ENCODE measurements around the gene GLG1.
"Not testable (repeated sequence)": the region's sequence is repeated elsewhere in the genome, so short reads cannot be mapped to it uniquely, and the experiment has no call there.

The GLG1 gene

DNA sequence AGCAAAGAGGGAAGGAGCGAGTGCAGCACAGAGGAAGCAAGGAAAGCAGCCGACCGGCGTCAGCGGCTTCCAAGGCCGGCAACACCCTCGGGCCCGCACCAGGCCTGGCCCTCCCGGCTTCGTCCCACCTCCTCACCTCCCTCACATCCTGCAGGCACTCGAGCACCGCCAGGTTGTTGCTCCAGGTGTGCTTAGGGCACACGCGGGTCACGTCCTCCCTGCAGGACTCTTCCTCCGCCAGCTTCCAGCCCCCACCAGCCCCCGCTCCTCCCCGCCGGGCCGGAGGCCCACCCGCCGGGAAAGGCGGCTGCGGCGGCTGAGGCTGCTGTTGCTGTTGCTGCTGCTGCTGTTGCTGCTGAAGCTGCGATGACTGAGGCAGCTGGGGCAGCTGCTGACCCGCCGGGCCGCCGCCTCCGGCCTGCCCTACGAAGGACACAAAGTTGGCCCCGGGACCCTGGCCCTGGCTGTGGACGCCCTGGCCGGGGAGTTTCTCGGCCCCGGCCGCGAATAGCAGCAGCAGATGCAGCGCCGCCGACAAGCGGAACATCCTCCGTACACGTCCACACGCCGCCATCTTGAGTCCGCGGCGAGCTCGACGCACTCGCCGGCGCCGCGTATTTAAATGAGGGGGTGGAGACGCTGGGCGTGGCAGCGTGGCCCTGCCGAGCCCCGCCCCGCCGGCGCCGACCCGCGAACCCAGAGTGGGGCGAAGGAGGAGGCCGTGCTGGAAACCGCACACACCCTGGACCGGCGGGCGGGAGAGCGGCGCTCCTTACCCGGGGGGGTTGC lies at the start of gene GLG1:
Gene GLG1 (minus strand): TSS at position 594 of the 789 bp plus-strand sequence. CDS start 20 bp downstream, at position 574.
- DNase-seq = peak; percentile 92

DNA sequence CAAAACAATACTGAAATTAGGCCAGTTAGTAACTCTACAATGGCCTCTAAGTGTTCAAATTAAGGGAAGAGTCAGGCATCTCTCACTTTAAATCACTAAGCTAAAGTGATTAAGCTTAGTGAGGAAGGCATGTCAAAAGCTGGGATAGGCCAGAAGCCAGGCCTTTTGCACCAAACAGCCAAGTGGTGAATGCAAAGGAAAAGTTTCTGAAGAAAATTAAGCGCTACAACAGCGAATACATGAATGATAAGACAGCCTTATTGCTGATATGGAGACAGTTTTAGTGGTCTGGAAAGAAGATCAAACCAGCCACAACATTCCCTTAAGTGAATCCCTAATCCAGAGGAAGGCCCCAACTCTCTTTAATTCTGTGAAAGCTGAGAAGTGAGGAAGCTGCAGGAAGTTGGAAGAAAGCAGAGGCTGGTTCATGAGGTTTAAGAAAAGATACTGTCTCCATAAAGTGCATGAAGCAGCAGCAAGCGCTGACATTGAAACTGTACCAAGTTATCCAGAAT lies 47.7 kb upstream of the GLG1 start:
- DNase-seq = no peak

DNA sequence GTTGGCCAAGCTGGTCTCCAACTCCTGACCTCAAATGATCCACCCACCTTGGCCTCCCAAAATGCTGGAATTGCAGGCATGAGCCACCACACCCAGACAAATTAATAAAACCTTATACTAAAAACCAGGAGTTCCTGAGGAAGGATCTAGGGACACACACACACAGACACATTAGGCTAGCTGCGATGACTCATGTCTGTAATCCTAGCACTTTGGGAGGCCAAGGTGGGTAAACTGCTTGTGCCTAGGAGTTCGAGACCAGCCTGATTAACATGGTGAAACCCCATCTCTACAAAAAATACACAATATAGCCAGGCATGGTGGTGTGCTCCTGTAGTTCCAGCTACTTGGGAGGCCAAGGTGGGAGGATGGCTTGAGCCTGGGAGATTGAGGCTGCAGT lies 46.0 kb upstream of the GLG1 start:
- not testable (repeated sequence) for DNase-seq

DNA sequence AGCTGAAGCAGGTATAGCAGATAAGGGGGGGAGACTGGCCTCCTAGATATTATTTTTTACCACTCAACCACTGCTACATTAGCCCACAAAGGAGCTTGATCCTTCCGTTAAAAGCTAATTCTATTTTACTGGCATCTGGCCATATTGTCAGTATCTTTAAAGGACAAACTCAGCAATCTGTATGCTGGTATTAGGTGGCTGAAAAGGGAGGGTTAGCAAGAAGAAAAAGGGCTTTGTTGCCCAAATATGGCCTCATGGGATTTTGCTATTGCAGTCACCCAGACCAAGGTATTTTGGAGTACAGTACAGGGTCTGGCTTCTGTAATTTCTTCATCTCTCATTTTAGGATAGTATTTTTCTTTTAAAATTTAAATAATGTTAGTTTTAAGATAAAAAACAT lies 45.3 kb upstream of the GLG1 start:
- DNase-seq = no peak

DNA sequence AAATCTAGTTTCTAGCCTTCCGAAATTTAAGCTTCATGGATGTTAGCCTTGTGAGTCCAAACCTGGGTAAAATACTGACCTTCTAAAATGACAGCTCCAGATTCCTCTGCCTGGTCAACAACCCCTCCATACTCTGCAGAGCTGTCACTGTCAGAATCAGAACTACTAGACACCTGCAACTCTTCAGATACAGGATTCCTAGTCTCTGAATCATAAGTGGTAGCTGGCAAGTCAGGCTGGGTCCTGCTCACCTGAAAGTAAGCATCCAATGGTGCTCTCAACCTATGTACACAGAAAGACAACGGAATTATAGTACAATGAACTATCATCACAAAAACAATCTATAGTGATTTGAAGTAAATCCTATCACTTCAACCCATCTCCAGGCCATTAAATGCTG lies 44.9 kb upstream of the GLG1 start:
- DNase-seq = no peak

DNA sequence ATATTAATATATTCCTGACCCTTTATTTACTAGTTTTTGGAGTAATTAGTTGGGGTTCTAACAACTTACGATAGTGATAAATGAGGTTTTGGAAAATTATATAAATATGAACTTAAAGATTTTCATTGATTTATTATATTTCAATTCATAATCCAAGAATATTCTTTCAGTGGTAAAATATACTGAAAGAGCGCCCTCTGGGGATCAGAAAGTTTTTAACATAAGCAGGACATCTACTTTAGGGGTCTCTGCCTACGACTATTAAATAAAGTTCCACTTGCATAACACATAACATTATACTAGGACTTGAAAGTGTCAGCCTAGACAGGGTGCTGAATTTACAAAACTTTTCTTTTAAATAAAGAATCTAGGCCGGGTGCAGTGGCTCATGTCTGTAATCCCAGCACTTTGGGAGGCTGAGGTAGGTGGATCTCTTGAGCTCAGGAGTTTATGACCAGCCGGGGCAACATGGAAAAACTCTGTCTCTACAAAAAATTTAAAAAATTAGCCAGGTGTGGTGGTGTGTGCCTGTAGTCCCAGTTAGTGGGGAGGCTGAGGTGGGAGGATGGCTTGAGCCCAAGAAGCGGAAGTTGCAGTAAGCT lies 44.2 kb upstream of the GLG1 start:
- DNase-seq = no peak

DNA sequence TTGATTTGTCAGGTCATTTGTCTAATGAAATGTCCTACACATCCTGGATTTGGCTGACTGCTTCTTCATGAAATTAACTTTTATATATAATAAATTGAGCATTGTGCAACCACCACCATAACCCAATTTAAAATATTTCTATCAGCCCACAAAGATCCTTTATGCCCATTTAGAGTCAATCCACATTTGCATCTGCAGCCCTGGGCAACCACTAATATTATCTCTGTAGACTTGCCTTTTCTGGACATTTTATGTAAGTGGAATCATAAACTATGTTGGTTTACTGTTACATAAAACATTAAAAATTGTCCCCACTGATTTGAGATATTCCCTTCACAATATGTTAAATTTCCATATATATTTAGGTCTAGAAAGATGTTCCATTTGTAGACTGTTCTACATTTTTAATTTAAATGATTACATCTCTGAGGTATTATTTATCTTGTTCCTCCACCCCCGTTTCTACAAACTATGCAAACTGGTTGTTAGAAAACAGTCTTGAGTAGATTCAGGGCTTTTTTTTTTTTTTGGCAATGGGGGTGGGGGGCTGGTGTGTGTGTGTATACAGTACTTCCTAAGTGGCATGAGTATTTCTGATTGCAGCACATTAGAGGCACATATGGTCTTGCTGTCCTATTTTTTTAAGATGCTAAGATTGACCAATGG lies 43.1 kb upstream of the GLG1 start:
- DNase-seq = no peak

DNA sequence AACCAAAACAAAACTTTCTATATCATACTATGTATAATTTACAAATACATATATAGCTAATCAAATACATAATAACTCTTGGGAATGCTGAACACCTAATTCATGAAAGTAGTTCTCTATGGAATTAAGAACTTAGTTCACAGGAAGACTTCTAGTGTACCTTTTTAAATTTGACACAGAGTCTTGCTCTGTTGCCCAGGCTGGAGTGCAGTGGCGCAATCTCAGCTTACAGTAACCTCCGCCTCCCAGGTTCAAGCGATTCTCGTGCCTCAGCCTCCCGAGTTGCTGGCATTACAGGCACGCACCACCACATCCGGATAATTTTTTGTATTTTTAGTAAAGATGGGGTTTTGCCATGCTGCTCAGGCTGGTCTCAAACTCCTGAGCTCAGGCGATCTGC lies 35.1 kb upstream of the GLG1 start:
- no peak for DNase-seq

DNA sequence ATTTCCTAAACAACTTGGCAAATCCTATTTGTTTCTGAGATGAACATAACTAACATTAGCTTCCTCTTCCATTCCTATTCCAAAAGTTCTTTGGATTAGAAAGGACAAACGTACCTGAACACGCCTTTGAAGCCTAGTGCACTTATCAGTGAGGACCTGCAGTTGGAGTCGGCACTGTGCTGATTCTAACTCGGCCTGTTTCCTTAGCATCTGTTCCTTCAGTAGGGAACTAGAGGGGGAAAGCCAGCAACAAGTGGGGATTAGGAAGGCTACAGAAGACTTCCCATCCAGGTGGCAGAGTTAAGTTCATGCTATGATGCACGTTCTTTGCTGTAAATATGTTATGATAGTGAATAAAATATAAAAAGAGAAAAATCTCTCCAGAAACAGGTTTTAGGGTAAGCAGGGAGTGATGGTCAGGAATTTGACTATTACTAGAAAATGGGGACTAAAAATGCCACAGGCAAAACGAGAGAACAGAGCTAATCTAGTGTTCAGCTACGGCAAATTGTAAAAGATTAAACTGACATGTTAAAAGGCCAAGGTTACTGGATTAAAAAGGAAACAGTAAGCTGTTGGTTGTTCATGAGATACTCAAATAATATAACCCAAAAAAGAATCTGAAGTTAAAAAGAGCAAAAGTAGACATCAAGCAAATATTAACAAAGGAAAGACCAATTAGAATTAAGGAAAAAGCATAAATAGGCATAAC lies 31.0 kb upstream of the GLG1 start:
- no peak for DNase-seq

DNA sequence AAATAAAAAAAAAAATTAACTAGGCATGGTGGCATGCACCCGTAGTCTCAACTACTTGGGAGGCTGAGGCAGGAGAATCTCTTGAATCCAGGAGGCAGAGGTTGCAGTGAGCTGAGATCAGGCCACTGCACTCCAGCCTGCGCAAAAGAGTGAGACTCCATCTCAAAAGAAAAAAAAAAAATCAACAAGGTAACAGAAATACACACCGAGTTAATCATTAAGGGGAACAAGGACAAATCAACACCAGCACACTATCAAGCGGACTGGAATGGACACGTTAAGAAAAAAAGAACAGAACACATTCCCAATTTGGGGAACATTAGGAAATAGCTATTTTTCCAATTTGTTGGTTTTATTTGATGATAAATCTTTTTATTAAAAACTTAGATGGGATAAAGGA lies 28.4 kb upstream of the GLG1 start:
- no peak for DNase-seq

DNA sequence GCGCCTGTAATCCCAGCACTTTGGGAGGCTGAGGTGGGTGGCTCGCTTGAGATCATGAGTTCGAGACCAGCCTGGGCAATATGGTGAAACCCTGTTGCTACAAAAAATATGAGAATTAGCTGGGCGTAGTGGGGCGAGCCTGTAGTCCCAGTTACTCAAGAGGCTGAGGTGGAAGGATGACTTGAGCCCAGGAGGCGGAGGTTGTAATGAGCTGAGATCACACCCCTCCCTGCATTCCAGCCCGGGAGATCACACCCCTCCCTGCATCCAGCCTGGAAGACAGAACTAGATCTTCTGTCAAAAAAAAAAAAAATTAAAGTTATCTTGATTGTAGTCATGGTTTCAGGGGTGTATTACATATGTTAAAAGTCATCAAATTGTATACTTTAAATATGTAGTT lies 26.8 kb upstream of the GLG1 start:
- DNase-seq = no peak

DNA sequence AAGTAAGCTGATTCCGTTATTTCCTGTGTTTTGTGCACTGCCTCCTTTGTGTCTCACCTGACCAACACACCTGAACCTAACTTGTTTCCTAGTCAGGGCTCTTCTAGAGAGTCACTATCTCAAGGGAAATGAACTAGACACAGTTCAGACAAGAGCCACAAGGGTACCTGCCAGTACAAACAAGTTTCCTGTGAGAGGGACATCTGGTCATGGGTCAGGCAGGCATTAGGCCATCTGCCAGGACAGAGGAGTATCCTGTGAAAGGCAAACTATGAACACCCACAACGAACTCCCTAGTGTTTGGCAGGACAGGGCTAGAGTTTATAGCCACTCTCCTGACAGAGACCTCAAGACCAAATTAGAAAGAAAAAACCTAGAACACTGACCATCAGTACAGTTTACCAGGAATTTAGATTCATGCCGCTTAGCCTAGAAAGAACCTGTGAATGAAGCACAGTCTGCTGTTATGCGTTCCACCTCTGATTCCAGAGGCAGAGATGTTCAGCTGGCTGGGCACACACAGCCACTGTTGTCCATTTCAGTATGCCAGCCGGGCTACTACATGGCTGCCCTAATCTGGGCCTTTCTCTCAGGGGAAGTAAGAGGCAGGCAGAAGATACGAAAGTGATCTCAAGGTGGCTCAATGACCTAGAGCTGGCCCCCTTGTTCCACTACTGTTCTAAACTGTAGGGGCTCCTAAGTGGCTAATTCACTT lies 20.7 kb upstream of the GLG1 start:
- DNase-seq = no peak

DNA sequence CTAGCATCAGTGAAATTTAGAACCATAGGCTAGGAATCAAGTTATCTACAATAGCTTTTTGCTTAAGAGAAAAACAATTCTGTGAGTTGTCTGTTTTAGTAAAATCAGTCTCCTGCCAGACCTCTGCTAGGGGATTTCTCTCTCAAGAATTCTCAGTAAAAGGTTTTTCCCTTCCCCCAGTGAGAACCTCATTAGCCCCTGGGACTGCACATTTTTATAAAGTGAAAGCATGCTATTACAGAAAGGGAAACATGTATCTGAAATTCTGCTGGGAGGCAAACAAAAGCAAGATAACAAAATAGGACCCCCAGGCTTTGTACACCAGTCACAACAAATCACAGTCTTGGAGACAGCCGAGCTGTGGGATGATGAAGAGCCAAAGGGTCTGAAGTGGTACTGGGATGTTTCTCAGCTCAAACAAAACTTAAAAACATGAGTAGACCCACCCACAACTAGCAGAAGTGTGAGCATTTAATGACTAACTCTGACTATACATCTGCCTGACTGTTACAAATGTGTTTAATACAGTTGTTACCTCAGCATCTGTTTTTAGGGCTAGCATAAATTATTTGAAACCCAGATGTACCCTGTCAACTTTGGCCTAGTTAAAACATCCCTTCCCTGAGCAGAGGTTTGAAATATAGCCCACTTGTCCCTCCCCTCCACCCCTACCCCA lies 20.0 kb upstream of the GLG1 start:
- DNase-seq = no peak

DNA sequence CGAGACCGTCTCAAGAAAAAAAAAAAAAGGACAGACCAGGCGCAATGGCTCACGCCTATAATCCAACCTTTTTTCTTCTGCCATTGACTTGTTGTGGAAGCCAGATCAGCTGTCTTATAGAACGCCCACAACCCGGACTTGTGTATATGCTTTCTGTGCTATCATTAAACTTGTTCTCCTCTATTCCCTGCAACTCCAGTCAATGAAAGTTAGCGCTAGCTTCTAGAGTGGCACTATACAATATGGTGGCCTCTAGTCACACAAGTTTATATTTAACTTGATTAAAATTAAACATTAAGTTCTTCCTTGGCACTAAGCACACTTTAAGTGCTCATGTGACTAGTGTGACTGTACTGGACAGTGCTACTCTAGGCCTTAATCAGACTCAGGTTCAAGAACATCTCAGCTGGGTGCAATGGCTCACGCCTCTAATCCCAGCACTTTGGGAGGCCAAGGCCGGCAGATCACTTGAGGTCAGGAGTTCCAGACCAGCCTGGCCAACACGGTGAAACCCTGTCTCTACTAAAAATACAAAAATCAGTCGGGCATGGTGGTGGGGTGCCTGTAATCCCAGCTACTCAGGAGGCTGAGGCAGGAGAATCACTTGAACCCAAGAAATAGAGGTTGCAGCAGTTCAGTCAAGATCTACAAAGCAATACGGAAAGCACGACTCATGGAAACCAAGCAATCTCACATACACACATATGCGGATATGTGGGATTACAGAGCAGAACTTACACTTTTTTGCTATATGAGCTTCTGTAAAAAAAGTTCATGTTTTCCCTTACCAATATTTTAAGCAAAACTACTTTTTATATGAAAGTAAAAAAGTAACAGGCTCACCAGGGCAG lies 18.8 kb upstream of the GLG1 start:
- no peak for DNase-seq

DNA sequence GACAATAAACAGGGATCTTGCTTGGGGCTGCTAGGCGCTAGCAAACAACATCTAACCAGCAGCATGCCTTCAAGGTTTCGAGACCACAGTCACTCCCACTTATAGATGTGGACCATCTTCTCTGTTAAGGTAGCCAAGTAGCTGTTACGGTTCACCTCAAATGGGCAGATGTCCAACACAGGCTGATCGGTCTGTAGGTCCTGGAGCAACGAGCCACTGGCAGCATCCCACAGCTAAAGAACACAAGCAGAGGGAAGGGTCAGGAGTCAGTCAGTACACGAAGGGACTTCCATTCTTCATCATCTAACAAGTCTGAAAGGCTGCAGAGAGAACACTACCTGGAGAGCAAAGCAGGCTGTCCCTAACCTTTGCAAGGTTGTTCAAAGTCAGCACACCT lies 16.9 kb upstream of the GLG1 start:
- no peak for DNase-seq

DNA sequence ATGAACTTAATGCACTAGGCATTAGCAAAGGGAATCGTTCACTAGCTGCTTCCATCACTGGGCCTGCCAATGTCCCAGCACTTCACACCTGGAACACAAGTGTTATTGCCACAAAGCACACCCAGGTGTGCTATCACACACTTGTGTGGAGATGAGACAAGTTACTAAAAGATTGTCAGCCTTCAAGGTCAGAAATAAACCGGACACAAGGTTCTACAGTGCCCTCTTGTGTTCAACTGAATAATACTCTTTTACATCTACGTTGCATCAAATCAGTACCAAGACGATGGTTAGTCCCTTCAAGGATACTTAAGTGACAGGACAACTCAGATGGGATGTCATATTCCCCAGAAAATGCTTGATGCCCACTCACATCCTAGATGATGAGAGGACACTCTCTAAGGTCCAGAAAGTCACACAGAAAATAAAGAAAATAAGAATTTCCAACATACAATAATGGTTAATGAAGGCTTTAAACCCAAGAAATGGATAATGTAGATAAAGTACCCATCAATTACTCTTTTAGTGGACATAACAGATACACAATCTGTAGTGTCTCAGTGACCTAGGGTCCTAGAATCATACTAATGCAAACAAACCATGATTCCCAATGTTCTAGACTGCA lies 16.4 kb upstream of the GLG1 start:
- DNase-seq = peak; percentile 17

DNA sequence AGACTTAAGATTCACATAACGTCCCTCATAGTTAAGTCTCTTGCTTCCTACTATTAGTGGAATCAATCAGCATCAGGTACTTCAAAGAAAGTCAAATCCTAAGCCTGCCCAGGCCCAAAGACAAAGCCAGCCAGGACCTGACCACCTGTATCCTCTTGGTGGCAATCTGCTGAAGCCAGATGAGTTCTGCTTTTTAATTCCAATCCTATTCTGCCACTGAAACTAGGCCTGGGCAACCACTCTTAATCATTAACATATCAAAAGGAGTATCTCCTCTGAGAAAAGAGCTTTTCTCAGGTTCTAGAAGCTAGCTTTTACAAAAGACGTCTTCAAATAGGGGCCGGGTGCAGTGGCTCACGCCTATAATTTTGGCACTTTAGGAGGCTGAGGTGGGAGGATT lies 15.1 kb upstream of the GLG1 start:
- DNase-seq = no peak

DNA sequence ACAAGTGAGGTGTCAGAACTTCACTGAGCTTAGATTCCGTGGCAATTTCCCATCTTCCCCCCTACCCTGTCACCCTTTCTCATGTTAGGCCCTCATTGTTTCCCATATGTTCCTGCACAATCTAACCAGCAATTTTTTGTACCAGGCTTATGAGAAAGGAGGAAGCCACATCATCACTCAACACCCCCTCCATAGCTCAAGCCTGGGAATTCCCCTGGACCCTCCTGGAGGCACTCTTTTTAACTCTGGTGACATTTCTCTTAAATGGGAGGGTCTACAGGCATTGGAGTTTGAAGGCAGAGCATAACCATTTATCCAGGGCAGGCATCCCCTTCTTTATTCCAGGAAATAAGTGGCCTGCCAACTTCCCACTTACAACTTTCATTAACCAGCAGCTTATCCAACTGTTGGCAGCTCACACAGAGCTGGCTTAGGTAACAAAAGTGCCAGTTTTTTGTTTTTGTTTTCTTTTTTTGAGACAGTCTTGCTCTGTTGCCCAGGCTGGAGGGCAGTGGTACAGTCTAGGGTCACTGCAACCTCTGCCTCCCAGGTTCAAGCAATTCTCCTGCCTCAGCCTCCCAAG lies 10.4 kb upstream of the GLG1 start:
- no peak for DNase-seq

DNA sequence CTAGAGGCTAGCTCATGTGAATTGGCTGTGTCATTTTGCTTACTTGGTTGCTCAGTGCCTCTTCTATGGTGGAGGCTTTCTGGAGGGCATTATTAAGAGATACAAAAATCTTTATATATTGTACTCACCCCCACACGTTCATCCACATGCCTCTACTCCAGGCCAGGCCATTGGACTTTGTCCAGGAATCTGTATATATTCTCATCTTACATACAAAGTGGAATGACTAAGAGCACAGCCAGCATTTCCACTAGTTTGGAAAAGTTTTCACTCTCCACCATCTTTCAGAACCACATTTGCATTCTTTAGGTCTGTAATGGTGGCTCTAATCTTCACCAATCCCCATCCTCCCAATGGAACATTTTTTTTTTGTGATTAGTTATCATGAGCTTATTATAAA lies 4.8 kb upstream of the GLG1 start:
- DNase-seq = no peak

DNA sequence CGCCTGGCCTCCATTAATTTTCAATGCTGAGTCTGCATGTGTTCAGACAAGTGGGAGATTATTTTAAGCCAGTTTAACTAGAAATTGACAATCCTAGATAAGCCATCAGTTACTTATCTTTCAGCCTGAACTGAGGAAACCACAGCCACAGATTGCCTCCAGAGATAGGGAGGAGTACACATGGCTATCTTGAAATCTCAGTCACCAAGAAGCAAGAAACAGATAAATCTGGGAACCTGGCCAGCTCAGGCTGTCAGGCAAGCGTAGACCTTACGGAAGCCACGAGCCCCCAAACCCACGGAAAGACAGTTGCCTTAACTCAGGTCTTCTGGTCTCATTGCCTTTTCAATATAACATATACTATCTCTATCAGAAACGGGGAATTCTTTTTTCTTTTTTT lies 2.0 kb upstream of the GLG1 start:
- DNase-seq = no peak
